Colonic mucosa (tissue), 2 donors: ENCODE measurements around the gene USP32. TPM values are rescaled to one million over a fixed set of nuclear protein-coding genes. Genes with fewer than 3 reads are reported as not detected.

Source experiments
- total RNA-seq, 2 donors: library from RNA; stranded (reverse); fragmentation: NEBNext Ultra II Directional in 1 of 2; extraction: Animal tissue kit (Norgen Biotek cat#: 25700) in 1 of 2; gene quantifications; one replicate each; pipeline ENCODE4 v1.2.1, GENCODE V29; 2021
- donor health status: DM: no; HTN: no; CAD: no.
- donor health status: DM: no; HTN: no; CAD: no.

The USP32 gene
- total RNA-seq, 2 donors from 2014 or later = 28.9 to 52.1 TPM

Other genes starting within 250 kb of the USP32 start
- gene CA4, start 242.2 kb downstream of the USP32 start, total RNA-seq = 100 to 1,000 TPM; 111 to 397 TPM
- not detected for gene CHCT1, start 30.4 kb upstream of the USP32 start, total RNA-seq
- 10 to 100 TPM; 26.7 to 42.0 TPM for gene APPBP2, start 134.1 kb upstream of the USP32 start, total RNA-seq
- 10 to 100 TPM; 21.2 to 22.8 TPM for gene PPM1D, start 208.1 kb upstream of the USP32 start, total RNA-seq